Testis (tissue), 2 donors: ENCODE data around the gene PDE6B.

Experiments used
- CTCF ChIP-seq, 3 experiments: fragments of 450-650 bp in 2 of 3; fragments of 200-600 bp in 1 of 3; sonication (generic) in 1 of 3; IDR thresholded peaks; one replicate each; pipeline ENCODE4 v1.5.1; 2016 to 2019; ENCODE audit warnings: antibody characterized with exemption in 3 of 3, mild to moderate bottlenecking in 2 of 3, moderate library complexity in 1 of 3
- POLR2A ChIP-seq: fragments of 450-650 bp; IDR thresholded peaks from one replicate; pipeline ENCODE4 v1.6.1; 2017; ENCODE audit warnings: antibody characterized with exemption, mild to moderate bottlenecking, moderate library complexity

DNA sequence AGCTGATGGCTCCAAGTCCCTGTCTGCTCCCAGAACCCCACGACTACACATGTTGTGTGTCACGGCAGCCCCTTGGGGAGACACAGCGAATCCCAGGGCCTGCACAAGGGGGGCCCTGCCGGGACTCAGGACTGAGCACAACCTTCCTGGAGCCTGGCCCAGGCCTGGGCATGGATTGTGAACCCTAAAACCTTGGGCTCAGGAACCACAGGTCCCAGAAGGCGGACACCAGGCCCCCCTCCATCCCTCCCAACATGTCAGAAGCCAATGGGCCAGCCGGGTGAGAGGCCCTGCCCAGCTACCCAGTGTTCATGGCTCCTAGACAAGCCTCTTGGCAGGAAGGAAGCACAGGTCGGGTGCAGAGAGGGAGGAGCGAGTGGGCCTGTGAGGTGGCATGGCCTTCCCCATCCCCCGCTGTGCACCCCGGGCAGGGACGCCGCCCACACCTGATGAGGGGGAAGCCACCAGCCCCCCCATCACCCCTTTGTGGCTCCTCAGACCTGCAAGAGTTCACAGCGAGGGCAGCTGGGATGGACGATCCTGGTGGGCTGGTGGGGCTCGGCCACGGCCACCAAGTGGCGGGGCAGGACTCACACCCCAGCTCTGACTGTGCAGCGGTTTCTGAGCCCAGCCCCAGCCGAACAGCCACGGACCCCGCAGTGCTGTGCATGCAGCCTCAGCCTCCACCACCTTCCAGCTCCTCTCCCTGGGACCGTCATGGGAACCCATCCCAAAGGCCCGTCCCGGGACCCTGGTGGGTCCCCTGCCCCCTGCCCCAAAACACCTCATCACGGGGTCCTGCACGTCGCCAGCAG, 3.7 kb downstream of the PDE6B start:
- TF ChIP-seq CTCF (IDR thresholded peaks at IDR 0.05) (no peak), POLR2A (no peak)
